Stimulated activated CD8-positive, alpha-beta memory T cell treated with anti-CD3 and anti-CD28 coated beads, Interleukin-7, amount 100 ng/mL, for 1 hour (primary cell): ENCODE measurements around the gene NOP14.
"Not testable (repeated sequence)": the region's sequence is repeated elsewhere in the genome, so short reads cannot be mapped to it uniquely, and the experiment has no call there.

Source experiments
- DNase-seq, 2 donors: peaks; one replicate each; pipeline ENCODE4 v3.0.0-alpha.2; 2020; ENCODE audit warnings: low read depth in 2 of 2

Gene NOP14

GRCh38 chr4:2942532-2943363, 20.5 kb downstream of the NOP14 start:
- DNase-seq, result no peak

- DNase-seq, result no peak
These were observed 21.1 kb downstream of the NOP14 start for GRCh38 chr4:2942037-2942531.

GRCh38 chr4:2941138-2942036, 21.8 kb downstream of the NOP14 start:
- no peak for DNase-seq

GRCh38 chr4:2940267-2941137, 22.7 kb downstream of the NOP14 start:
- no peak for DNase-seq

- no peak for DNase-seq
These were observed 23.6 kb downstream of the NOP14 start for GRCh38 chr4:2939383-2940243.

GRCh38 chr4:2938906-2939305, 24.3 kb downstream of the NOP14 start:
- DNase-seq, result no peak

GRCh38 chr4:2938411-2938810, 24.8 kb downstream of the NOP14 start:
- DNase-seq, result not testable (repeated sequence)

- no peak for DNase-seq
These were observed 25.2 kb downstream of the NOP14 start for GRCh38 chr4:2937986-2938385.

GRCh38 chr4:2937146-2937857, 25.9 kb downstream of the NOP14 start:
- DNase-seq, result no peak

GRCh38 chr4:2936773-2937145, 26.4 kb downstream of the NOP14 start:
- DNase-seq, result no peak

- DNase-seq, result no peak
These were observed 27.2 kb downstream of the NOP14 start for GRCh38 chr4:2935762-2936743.

- DNase-seq, result peak; percentile 92 to 98
These were observed 28.1 kb downstream of the NOP14 start for GRCh38 chr4:2934813-2935761.

- DNase-seq, result no peak
These were observed 29.0 kb downstream of the NOP14 start for GRCh38 chr4:2934077-2934812.

GRCh38 chr4:2933566-2934076, 29.6 kb downstream of the NOP14 start:
- no peak for DNase-seq

GRCh38 chr4:2932951-2933565, 30.1 kb downstream of the NOP14 start:
- DNase-seq, result no peak

GRCh38 chr4:2932321-2932950, 30.8 kb downstream of the NOP14 start:
- no peak for DNase-seq
